ENCODE results near the gene TMEM119.
A peak's percentile ranks its signal among the peaks of the same experiment; 100 is the strongest.

Gene TMEM119

DNA sequence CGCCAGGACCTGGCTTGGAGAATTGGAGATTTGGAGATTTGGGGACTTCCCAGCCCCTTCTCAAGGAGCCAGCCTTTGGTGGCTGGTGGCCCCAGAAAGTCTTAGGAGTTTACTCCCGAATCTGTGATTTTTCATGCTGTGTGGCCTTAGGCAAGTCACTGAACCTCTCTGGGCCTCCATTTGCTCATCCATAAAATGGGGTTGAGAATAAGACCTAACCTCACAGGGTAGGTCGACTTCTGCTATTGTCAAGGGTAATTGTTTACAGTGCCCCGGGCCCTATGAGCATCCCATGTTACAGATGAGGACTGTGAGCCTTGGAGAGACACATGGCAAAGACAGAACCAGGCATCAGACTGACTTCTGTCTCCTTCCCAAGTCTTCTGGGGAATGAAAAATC is 16.2 kb upstream of the TMEM119 start:
- H3K36me3 Mint-ChIP-seq (ENCODE audit: low read depth), result peaks cover 6% of the 10 kb centered on the region
- no peak overlapping the region for H3K4me3 Mint-ChIP-seq
- H3K27ac Mint-ChIP-seq, result no peak overlapping the region
- H3K27me3 Mint-ChIP-seq, result no peaks in the 10 kb centered on the region
- H3K9me3 Mint-ChIP-seq, result peaks cover 12% of the 10 kb centered on the region
- peaks cover 52% of the 10 kb centered on the region for H3K4me1 Mint-ChIP-seq (ENCODE audit: low read depth)
- DNase-seq, result no peak

- H3K36me3 Mint-ChIP-seq (ENCODE audit: low read depth), result peaks cover 6% of the 10 kb centered on the region
Measured at GRCh38 chr12:108613548-108613947, 15.7 kb upstream of the TMEM119 start.

DNA sequence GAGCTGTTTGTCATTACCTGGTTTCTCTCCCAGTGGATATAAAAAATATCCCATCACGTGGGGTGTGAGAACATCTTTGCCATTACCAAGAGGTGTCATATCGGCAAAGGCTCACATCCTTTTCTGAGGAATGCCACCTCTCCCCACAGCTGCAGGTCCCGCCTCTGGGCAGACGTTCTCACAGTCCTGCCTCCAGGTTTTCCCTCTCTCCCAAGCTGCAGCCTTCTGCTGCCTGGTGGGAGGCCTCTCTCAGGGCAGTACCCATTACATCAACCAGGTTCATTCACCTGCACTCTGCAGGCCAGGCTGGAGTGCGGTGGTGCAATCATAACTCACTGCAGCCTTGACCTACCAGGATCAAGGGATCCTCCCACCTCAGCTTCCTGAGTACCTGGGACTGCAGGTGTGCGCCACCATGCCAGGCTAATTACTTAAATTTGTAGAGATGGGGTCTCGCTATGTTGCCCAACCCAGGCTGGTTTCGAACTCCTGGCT is 15.0 kb upstream of the TMEM119 start:
- Mint-ChIP-seq H3K27ac (no peak overlapping the region), H3K36me3 (ENCODE audit: low read depth) (peaks cover 6% of the 10 kb centered on the region), H3K4me3 (no peak overlapping the region), H3K4me1 (ENCODE audit: low read depth) (peaks cover 44% of the 10 kb centered on the region), H3K27me3 (no peaks in the 10 kb centered on the region), H3K9me3 (peaks cover 12% of the 10 kb centered on the region)
- DNase-seq, result no peak

More at GRCh38 chr12:108613548-108613947, 15.7 kb upstream of the TMEM119 start:
- H3K27ac Mint-ChIP-seq, result no peak overlapping the region
- no peak overlapping the region for H3K4me3 Mint-ChIP-seq
- H3K27me3 Mint-ChIP-seq, result no peaks in the 10 kb centered on the region
- peaks cover 51% of the 10 kb centered on the region for H3K4me1 Mint-ChIP-seq (ENCODE audit: low read depth)
- no peak for DNase-seq
- peaks cover 12% of the 10 kb centered on the region for H3K9me3 Mint-ChIP-seq

DNA sequence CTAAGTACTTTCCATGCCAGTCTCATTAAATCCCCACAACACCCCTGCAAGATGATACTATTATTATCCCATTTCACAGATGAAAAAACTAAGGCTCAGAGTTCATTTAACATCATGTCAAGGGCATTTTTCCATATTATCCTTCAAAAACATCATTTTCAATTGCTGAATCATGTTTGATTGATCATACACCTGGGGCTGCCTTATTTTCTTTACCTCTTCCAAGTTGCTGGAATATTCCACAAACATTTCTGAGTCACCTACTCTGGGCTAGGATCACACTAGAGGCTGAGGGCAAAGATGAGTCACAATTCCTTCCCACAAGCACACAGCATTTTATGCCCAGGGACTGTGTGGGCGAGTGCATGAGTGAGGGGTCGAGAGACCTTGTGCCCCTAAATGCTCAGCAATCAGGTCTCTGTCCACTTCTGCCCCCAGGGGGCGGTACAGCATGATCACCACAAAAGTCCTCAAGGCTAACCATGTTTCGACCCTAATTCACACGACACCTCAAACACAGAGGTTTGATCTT is 14.1 kb upstream of the TMEM119 start:
- Mint-ChIP-seq H3K27me3 (no peaks in the 10 kb centered on the region), H3K27ac (peak overlapping the region; percentile 1), H3K36me3 (ENCODE audit: low read depth) (peaks cover 6% of the 10 kb centered on the region), H3K4me3 (no peak overlapping the region), H3K4me1 (ENCODE audit: low read depth) (peaks cover 36% of the 10 kb centered on the region), H3K9me3 (peaks cover 12% of the 10 kb centered on the region)
- peak; percentile 74 for DNase-seq

DNA sequence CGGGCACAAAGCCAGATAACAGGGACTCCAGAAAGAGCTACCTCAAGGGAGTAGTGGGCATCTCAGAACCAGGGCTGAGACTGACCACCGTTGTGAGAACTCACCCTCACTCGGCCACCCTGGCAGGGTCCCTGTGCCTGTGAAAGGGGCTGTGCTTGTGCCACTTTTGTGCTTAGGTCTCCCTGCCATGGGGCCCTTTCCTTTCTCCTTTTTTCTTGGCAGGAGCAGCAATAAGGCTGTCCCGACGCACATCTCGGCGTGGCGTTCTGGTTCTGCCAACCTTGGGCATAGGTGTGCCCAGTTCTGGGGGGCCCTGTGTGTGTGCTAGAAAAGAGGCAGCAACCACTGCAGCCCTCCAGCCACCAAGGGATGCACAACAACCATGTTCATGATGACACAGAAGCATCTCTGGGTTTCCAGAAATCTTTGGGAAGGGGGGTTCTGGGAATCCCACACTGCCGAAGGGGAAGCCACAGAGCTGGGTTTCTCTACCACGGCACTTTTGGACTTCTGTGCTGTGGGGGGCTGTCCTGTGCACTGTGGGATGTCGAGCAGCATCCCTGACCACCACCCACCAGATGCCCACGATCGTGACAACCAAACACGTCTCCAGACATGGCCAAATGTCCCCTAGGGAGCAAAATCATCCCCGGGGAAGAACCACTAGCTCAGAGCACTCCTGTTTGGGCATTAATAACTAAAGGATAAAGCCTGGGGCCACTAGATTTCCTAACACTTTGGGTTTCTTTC is 13.1 kb upstream of the TMEM119 start:
- Mint-ChIP-seq H3K9me3 (peaks cover 5% of the 10 kb centered on the region), H3K27me3 (no peaks in the 10 kb centered on the region), H3K27ac (no peak overlapping the region), H3K4me1 (ENCODE audit: low read depth) (peaks cover 26% of the 10 kb centered on the region), H3K36me3 (ENCODE audit: low read depth) (no peaks in the 10 kb centered on the region), H3K4me3 (no peak overlapping the region)
- no peak for DNase-seq

DNA sequence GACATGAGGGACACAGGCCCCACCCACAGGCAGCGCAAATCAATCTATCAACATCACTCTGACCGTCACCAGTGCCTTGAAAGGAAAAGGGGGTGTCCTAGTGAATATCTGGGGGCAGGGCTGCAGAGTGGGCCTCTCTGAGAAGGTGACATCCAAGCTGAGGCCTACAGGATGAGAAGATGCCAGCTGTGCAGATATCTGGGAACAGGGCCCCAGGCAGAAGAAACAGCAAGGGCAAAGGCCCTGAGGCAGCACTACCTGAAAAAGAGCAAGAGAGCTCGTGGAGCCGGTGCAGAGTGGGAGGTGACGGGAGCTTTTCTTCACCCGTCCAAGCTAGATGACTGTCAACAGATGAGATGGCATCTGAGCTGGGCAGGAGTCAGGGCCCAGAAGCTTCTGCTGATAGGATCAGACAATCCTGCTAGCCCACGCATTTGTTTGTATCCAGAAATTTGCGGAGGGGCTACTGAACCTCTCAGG is 12.5 kb upstream of the TMEM119 start:
- Mint-ChIP-seq H3K27ac (no peak overlapping the region), H3K4me1 (ENCODE audit: low read depth) (peaks cover 21% of the 10 kb centered on the region), H3K4me3 (no peak overlapping the region), H3K36me3 (ENCODE audit: low read depth) (no peaks in the 10 kb centered on the region), H3K27me3 (no peaks in the 10 kb centered on the region), H3K9me3 (no peaks in the 10 kb centered on the region)
- DNase-seq, result no peak

DNA sequence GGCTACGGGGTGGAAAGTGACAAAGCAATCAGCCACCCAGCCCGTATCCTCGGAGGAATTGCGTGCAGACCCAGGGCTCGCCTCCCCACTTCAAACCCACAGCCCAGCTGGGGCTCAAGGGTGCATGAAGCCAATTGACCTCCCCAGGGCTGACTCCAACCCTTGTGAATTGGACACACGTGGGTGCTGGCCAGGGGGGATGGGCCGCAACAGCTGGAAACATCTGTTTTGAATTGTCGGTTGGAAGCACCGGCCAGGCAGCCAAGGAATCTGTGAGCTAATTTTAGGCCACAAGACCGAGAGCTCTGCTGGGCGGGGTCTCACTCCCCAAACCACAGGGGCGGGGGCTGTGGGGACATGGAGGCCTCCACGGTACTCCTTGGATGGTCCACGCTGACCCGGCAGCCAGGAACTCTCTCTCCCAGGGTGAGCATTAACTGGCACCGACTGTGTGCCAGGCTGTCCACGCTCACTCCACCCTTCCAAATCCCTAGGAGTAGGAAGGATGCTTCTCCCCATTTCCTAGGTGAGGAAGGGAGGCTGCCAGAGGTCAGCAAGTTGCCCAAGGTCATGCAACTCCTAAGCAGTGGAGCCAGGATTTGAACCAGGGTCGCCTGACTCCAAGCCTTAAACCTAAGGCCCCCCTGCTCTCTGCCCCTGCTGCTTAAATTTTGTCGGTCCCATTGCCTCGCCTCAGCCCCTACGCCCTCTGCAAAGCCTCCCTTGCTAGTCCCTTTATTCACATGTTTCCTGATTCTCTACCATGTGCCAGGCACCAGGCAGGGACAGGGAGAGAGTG is 11.9 kb upstream of the TMEM119 start:
- Mint-ChIP-seq H3K36me3 (ENCODE audit: low read depth) (no peaks in the 10 kb centered on the region), H3K9me3 (no peaks in the 10 kb centered on the region), H3K4me3 (no peak overlapping the region), H3K4me1 (ENCODE audit: low read depth) (peaks cover 21% of the 10 kb centered on the region), H3K27me3 (no peaks in the 10 kb centered on the region), H3K27ac (no peak overlapping the region)
- no peak for DNase-seq

- Mint-ChIP-seq H3K4me1 (ENCODE audit: low read depth) (peaks cover 18% of the 10 kb centered on the region), H3K9me3 (no peaks in the 10 kb centered on the region), H3K27me3 (no peaks in the 10 kb centered on the region), H3K4me3 (no peak overlapping the region), H3K27ac (no peak overlapping the region), H3K36me3 (ENCODE audit: low read depth) (no peaks in the 10 kb centered on the region)
- DNase-seq, result no peak
Measured at GRCh38 chr12:108608616-108609015, 10.7 kb upstream of the TMEM119 start.

DNA sequence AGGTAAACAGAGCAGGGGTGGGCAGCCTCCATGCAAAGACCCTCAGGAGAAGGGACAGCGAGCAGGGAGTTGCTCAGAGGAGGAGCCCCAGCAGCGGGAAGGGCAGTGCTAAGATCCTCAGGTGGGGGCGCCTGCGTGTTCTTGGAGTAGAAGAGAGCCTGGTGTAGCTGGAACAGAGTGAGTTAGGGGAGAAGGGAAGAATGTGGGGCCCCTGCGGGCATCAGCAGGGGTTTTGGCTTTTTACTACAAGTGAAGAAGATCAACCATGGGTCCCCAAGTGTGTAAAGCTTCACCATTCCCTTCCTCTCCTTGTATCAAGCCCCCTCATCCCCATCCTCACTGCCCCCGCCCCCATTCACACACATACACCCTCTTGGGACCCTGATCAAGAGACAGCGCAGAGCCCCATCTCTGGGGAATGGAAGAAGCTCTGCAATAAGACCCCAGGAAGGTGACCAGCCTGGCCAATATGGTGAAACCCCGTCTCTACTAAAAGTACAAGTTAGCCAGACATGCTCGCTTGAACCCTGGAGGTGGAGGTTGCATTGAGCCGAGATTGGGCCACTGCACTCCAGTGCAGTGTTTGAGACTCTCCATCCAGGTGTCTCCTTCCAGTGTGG is 10.2 kb upstream of the TMEM119 start:
- Mint-ChIP-seq H3K4me1 (ENCODE audit: low read depth) (peaks cover 14% of the 10 kb centered on the region), H3K27ac (no peak overlapping the region), H3K36me3 (ENCODE audit: low read depth) (no peaks in the 10 kb centered on the region), H3K27me3 (no peaks in the 10 kb centered on the region), H3K4me3 (no peak overlapping the region), H3K9me3 (no peaks in the 10 kb centered on the region)
- no peak for DNase-seq

- H3K9me3 Mint-ChIP-seq, result no peaks in the 10 kb centered on the region
- H3K4me1 Mint-ChIP-seq (ENCODE audit: low read depth), result peaks cover 2% of the 10 kb centered on the region
- DNase-seq, result no peak
- H3K27ac Mint-ChIP-seq, result peak overlapping the region; percentile 52
- no peak overlapping the region for H3K4me3 Mint-ChIP-seq
- no peaks in the 10 kb centered on the region for H3K36me3 Mint-ChIP-seq (ENCODE audit: low read depth)
- H3K27me3 Mint-ChIP-seq, result no peaks in the 10 kb centered on the region
Measured at GRCh38 chr12:108606492-108606891, 8.6 kb upstream of the TMEM119 start.

- Mint-ChIP-seq H3K9me3 (no peaks in the 10 kb centered on the region), H3K4me1 (ENCODE audit: low read depth) (no peaks in the 10 kb centered on the region), H3K27me3 (no peaks in the 10 kb centered on the region), H3K36me3 (ENCODE audit: low read depth) (no peaks in the 10 kb centered on the region), H3K4me3 (no peak overlapping the region), H3K27ac (peak overlapping the region; percentile 86)
- no peak for DNase-seq
Measured at GRCh38 chr12:108605690-108606406, 8.0 kb upstream of the TMEM119 start.

GRCh38 chr12:108605000-108605689 is 7.3 kb upstream of the TMEM119 start:
- H3K4me3 Mint-ChIP-seq, result no peak overlapping the region
- no peaks in the 10 kb centered on the region for H3K27me3 Mint-ChIP-seq
- no peaks in the 10 kb centered on the region for H3K36me3 Mint-ChIP-seq (ENCODE audit: low read depth)
- H3K27ac Mint-ChIP-seq, result peak overlapping the region; percentile 86
- no peak for DNase-seq
- H3K4me1 Mint-ChIP-seq (ENCODE audit: low read depth), result no peaks in the 10 kb centered on the region
- no peaks in the 10 kb centered on the region for H3K9me3 Mint-ChIP-seq

DNA sequence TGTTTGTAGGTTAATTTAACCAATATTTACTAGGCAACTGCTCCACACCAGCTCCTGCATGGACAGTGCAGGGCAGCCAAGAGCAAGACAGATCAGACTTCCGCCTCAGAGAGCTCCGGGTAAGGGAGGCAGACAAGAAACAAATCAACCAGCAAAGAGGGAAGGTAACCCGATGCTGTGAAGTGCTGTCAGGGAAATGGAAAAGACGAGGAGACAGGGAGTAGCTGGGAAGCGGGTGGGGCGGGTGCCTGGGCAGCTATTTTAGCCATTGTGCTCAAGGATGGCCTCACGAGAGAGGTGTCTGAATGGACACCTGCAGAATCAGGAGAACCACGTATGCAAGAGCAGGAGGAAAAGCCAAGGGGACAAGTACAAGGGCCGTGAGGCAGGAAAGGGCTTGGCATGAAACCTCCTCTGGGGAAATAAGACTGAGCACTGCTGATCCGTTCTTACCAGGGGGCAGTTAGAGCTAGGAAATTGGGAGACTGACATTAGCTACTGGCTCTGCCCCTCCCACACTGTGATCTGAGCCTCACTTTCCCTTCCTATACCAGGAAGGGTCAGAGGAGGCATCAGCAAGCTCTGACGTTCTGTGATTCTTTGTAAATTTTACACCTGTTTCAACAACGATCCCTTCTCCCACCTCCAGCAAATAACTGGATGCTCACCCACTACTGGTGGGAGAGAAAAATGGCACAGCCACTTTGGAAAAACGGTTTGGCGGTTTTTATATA is 6.5 kb upstream of the TMEM119 start:
- Mint-ChIP-seq H3K4me1 (ENCODE audit: low read depth) (no peaks in the 10 kb centered on the region), H3K36me3 (ENCODE audit: low read depth) (no peaks in the 10 kb centered on the region), H3K27me3 (no peaks in the 10 kb centered on the region), H3K9me3 (no peaks in the 10 kb centered on the region), H3K27ac (no peak overlapping the region), H3K4me3 (no peak overlapping the region)
- DNase-seq, result no peak

Measured in activated T-cell treated with anti-CD3 and anti-CD28 coated beads, Interleukin-2, amount 50 U/mL, for 24 hours (primary cell).